GM23338 (cell line): ENCODE results near the gene GPN3.

ENCODE experiments used
- CREB1 ChIP-seq: fragments of 250-450 bp; sonication (Bioruptor Pico); IDR thresholded peaks from 2 replicates; pipeline ENCODE4 v1.5.0; 2020; ENCODE audit warnings: low read depth, mild to moderate bottlenecking, moderate library complexity
- CTCF ChIP-seq, 2 experiments: fragments of 200-600 bp in 1 of 2; sonication (generic) in 1 of 2; conservative IDR thresholded peaks; 2 replicates each; pipeline versions ENCODE4 v1.5.1 to v1.6.1; 2016 to 2017; ENCODE audit warnings: antibody characterized with exemption in 2 of 2, low read depth in 2 of 2, mild to moderate bottlenecking in 2 of 2, moderate library complexity in 1 of 2
- ETS1 ChIP-seq: IDR thresholded peaks from 2 replicates; pipeline ENCODE4 v1.6.1; 2016; ENCODE audit warnings: antibody characterized with exemption
- EZH2 ChIP-seq: fragments of 200-600 bp; sonication (generic); IDR thresholded peaks from one replicate; pipeline ENCODE4 v1.8.0; 2017; ENCODE audit warnings: antibody characterized with exemption, mild to moderate bottlenecking, low read depth; ENCODE audit not compliant: unreplicated experiment
- EZH2phosphoT487 ChIP-seq: fragments of 200-600 bp; sonication (generic); IDR thresholded peaks from one replicate; pipeline ENCODE4 v1.8.1; 2018; ENCODE audit warnings: antibody characterized with exemption; ENCODE audit not compliant: unreplicated experiment
- JUNB ChIP-seq: IDR thresholded peaks from one replicate; pipeline ENCODE4 v1.6.1; 2016; ENCODE audit warnings: antibody characterized with exemption; ENCODE audit not compliant: unreplicated experiment
- NANOG ChIP-seq: IDR thresholded peaks from 2 replicates; pipeline ENCODE4 v1.6.1; 2016; ENCODE audit warnings: antibody characterized with exemption, borderline replicate concordance
- POLR2AphosphoS5 ChIP-seq: IDR thresholded peaks from 2 replicates; pipeline ENCODE4 v1.6.1; 2016; ENCODE audit warnings: antibody characterized with exemption, low read depth
- REST ChIP-seq: IDR thresholded peaks from one replicate; pipeline ENCODE4 v1.6.1; 2018; ENCODE audit warnings: antibody characterized with exemption; ENCODE audit not compliant: unreplicated experiment
- ZNF114 ChIP-seq: fragments of 250-450 bp; sonication (Bioruptor Pico); IDR thresholded peaks from 2 replicates; pipeline ENCODE4 v1.5.0; 2020; ENCODE audit warnings: mild to moderate bottlenecking, moderate library complexity
- ZNF331 ChIP-seq: fragments of 250-450 bp; sonication (Bioruptor Pico); IDR thresholded peaks from 2 replicates; pipeline ENCODE4 v1.5.0; 2020; ENCODE audit warnings: low read depth, mild to moderate bottlenecking, moderate library complexity
- ZNF462 ChIP-seq: fragments of 250-450 bp; sonication (Bioruptor Pico); IDR thresholded peaks from 2 replicates; pipeline ENCODE4 v1.5.0; 2020; ENCODE audit warnings: mild to moderate bottlenecking, moderate library complexity

- no peak for TF ChIP-seq CTCF (conservative IDR thresholded peaks at IDR 0.05; ENCODE audit: low read depth in 2 of 2)
- TF ChIP-seq POLR2AphosphoS5: no peak
- TF ChIP-seq ETS1: no peak
- no peak for TF ChIP-seq EZH2
- no peak for TF ChIP-seq REST
- TF ChIP-seq ZNF331 (CRISPR knock-in tag): no peak
- TF ChIP-seq EZH2phosphoT487: no peak
- TF ChIP-seq CREB1 (CRISPR knock-in tag): no peak
- TF ChIP-seq JUNB: no peak
- no peak for TF ChIP-seq NANOG
- TF ChIP-seq ZNF114 (CRISPR knock-in tag): no peak
- TF ChIP-seq ZNF462: no peak
Measured at GRCh38 chr12:110508071-110508586, 40.1 kb upstream of the GPN3 start.
